GM18526 (cell line): ENCODE results near the gene IDH3A.

Experiments used
- POLR2A ChIP-seq: IDR thresholded peaks from 3 replicates; pipeline ENCODE4 v1.6.1; 2011; ENCODE audit not compliant: insufficient read length; ENCODE audit errors: extremely low read depth

IDH3A gene

DNA sequence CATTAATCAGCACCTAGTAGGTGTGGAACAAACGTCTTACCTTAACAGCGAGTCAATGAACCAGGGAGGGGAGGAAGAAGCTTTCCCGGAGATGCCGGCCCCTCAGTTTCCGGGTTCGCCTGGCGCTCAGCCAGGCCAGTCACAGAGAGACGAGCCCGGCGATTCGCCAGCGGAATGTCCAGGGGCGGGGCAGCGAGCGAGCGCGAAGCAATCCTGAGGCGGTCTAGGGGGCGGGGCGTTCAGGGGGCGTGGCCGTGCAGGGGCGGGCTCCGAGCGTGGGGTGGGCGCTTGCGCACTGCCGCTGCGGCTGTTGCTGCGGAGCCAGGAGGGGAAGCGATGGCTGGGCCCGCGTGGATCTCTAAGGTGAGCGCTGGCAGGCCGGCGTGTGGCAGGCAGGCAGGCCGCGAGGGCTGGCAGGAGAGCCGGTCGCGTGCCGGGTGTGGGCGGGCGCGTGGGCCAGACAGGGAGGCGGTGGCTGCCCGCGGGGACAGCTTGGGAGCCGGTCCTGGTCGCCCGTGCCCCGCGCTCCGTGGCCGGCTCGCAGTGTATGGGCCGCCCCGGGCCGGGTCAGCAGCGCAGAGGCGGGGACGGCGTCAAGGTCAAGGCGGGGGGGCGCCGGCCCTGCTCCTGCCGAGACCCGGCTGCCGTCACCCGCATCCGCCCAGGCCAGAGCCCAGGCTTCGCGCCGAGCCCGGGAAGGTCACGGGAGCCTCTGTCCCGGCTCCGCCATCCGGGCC is at the start of gene IDH3A:
Gene IDH3A (plus strand): TSS at position 295 of the 737 bp plus-strand sequence. CDS start 42 bp downstream, at position 337.
- TF ChIP-seq POLR2A: peak; percentile 74

DNA sequence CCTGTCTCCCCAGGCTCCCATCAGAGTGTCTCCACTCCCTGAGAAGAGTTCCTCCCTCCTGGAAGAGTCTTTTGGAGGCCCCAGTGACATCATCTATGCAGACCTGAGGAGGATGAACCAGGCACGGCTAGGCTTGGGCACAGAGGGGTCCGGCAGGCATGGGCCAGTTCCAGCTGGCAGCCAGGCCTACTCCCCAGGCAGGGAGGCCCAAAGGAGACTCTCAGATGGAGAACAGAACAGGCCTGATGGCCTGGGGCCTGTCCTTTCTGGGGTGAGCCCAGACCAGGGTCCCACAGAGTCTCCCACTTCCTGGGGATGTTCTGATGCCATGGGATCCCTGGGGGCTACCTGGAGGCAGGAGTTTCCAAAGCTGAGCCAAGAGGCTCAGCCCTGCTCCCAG is 48.3 kb upstream of the IDH3A start:
- no peak for TF ChIP-seq POLR2A

DNA sequence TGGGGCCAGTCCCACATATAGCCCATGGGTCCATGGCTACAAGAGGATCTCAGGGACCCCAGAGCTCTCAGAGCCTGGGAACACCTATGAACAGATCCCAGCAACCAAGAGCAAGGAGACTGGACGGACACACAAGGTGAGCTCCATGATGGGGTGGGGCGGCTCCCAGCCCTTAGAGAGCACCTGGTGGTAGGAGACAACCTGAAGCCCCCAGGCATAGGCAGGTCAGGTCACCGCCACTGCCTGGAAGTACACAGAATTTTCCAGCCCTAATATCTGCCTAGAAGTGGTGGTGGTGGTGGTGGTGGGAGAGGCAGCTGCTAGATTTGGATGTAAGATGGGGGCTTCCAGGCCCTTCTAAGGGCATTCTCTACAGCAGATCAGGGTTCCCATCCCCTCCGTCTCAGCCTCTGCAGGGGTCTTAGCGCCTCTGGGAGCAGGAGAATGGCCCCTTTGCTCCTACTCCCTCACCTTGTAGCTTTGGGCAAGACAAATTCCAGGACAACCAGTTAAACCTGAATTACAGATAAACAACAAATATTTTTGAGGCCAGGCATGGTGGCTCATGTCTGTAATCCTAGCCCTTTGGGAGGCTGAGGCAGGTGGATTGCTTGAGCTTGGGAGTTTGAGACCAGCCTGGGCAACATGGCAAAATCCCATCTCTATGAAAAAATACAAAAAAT is 47.6 kb upstream of the IDH3A start:
- TF ChIP-seq POLR2A: no peak

DNA sequence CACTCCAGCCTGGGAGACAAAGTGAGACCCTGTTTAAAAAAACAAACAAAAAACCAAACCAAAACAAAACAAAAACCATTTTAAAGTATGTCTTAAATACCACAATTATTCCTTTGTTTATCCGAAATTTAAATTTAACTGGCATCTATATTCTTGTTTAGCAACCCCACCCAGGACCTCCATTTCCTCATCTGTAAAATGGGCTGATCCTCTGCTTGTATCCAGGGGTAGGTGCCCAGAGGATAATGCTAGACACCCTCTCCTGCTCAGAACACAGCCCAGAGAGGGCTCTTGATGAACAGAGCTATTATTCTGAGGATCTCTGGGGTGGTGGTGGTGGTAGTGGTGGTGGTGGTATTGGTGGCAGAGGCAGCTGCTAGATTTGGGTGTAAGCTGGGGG is 47.0 kb upstream of the IDH3A start:
- no peak for TF ChIP-seq POLR2A

DNA sequence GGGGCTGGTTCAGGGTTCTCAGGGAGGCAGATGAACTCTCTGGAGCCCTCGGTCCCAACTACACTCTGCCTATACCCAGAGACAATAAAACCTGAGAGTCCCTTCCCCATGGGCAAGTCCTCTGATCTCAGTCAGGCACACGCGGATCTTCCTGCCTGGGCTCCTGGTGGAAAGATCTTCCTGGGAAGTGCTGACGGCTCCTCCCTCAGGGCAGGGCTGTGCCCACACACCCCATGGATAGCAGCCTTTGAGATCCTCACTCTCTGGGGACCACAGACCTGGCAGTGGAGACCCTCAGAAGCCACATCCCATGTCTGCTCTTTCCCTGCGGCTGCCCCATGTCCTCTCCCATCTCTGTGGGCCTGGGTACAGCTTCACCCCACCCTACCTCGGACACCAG is 46.4 kb upstream of the IDH3A start:
- TF ChIP-seq POLR2A: no peak

DNA sequence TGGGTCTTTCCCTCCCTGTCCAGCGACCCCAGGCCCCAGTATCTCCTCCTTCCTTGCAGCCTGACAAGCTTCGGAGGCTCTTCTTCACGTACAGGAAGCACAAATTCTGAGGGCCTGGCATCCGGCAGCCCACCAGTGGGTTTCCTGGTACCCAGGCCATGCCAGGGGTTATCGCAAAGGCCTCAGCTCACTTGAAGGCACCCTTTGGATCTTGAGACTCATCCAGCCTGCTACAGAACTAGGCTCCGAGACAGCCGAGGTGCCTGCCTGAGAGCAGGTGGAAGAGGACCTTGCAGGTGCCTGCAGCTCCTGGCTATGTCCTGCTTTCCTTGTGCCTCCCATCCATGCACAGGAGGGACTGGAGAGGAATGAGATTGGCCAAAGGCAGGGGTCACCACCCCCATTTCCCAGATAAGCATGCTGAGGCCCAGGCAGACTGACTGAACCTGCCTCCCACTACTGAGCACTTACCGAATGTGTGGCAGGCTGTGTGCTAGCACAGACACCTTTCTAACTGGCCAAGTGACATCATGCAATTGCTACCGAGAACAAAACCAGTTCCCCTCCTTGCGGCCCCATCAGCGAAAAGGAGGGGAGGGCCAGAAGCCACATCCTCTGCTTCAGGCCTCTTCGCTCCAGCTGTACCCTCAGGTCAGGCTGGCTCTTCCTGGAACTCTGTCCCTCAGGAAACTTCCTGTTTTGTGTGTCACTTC is 45.6 kb upstream of the IDH3A start:
- TF ChIP-seq POLR2A: no peak

DNA sequence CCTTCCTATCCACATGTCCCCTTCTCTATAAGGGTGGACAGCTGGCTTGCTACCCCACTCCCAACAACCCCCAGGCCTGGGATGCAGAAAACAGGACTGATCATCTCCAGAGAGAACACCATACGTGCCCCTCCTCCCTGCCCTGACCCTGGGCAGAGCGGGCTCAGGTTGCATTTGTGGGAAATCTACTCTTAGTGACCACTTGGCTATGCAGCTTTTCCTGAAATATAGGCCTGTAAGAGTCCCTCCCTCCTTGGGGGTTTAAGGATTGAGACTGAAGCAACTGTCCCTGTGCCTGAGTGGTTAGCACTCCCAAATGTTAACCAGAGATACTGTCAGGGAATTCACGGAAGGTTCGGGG is 45.1 kb upstream of the IDH3A start:
- TF ChIP-seq POLR2A: no peak

DNA sequence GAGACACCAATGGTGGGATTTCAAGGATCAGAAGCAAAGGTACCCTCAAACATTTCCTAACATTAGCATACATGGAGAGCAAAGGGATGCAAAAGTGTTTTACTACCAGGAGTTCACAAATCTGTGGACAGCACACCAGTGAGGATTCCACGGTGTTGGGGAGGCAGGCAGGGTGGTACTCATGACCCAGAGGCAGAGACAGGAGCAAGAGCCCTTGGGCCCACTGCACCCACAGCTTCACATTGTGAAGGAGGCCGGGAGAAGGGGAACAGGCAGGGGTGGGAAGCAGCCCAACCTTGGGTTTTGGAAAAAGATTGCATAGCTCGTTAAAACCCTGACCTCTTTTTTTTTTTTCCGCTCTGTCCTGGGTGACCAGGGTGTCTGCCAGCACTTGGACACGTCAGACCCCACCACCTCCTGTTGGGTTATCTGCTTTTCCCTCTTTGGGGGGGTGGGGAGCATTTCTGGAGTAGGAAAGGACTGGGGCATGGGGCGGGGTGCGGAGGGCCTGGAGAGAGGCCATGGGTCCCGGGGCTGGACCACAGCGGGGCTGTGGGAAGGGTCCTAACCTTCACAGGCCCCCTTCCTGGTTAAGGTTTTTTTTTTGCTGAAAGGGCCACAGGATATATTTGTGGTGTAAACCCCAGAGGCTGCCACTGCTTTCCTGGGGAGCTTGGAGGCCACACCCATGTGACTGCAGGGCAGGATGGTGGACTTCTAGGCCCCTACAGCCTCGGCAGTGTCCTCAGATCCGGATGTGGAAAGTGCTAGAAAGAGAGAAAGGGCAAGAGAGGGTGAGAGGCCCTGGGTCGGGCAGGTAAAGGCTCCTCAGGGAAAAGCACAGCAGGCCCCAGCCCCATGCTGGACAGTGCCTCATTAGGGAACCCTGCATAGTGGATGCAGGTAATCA is 44.3 kb upstream of the IDH3A start:
- TF ChIP-seq POLR2A: no peak

DNA sequence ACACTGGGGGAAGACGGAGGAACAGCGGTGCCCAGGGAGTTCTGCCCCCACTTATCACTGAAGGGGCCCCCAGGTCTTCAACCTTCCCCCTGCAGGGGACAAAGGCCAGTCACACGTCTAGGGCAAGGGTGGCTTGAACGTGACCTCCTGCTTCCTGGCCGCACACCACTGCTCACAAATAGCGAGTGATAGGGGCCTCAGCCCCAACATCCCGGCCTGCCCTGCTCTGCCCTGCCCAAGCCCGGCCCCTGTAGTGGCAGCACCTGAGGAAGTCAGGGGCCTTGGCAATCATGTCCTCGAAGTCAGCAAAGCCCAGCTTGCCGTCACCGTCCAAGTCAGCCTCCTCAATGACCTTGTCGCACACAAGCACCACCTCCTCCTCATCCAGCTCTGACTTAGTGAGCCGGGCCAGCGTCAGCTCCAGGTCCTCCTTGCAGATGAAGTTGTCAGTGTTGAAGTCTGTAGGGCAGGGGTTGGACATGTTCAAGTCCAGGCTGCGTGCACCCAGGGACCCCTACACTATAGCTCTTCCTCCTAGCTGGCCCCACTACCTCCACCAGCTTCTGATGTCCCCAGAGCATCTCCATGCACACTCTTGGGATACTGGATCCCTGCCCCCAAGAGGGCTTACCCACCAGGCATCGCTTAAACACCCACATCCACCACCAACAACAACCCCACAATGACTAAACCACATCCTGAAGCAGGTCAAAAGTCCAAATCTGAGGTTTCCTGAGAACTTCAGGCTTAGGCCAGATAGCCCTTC is 43.5 kb upstream of the IDH3A start:
- TF ChIP-seq POLR2A: no peak

DNA sequence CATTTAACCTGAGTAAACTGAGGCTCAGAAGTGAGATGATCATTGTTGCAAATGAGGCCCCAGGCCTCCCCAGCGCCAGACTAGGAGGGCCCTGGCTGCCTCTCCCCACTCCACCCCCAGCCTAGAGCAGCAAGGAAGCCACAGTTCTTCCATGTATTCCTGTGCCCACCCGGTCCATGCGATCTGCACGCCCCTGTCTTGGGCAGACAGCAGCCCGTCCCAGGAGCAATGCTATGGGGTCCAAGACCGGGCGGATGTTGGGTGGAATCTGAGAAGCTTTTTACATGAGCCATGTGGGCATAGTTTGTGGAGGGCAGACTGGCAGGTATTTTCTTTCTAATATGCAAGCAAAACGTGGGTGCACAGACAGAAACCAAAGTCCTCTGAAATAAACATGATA is 41.7 kb upstream of the IDH3A start:
- no peak for TF ChIP-seq POLR2A

DNA sequence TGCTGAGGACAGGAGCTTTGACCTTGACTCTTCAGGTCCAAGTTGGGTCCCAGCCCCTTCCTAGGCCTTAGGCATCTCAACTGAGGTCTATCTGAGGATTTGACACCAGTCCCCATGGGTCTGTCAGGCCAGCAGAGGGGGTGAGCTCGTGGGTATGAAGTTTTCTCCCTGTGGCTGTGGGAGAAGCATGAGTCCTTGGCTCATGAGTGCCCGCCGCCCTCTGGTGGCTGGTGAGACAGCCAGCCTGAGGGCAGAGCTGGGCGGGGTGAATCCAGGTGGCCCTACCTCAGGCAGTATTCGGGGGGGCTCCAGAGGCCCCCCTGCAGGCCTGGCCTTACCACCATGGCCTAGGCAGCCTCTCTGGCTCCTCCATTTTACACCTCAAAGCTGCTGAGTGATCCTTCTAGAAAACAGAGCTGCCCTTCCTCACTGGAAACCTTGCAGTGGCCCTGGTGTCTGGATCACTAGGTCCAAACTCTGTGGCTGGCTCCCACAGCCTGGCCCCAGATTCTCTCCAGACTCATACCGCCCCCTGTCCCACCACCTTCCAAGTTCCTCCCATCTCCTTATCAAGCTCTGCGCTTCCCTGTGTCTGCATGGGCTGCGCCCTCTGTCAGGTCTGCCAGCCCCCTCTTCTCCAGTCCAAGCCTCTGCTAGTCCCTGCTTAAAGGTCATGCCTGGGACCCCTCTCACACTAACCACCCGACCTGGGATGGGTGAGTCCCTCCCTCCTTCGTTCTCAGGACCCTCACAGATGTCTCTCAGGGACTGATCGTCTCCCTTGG is 40.7 kb upstream of the IDH3A start:
- TF ChIP-seq POLR2A: no peak

DNA sequence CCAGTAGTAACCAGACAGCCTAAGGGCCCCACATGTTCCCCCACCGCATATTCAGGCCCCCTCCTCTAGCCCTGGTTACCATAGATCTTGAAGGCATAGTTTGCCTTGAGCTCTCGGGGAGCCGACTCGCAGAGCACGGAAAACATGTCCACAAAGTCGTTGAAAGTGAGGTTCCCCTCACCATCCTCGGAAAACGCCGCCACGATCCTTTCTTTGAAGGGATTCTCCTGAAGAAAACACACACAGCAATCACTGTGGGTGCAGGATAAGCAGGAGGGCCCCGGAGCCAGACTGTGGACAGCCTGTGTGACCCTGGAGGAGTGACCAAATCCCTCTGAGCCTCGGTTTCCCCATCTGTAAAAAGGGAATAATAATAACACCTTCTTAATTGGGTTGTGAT is 40.0 kb upstream of the IDH3A start:
- TF ChIP-seq POLR2A: no peak

DNA sequence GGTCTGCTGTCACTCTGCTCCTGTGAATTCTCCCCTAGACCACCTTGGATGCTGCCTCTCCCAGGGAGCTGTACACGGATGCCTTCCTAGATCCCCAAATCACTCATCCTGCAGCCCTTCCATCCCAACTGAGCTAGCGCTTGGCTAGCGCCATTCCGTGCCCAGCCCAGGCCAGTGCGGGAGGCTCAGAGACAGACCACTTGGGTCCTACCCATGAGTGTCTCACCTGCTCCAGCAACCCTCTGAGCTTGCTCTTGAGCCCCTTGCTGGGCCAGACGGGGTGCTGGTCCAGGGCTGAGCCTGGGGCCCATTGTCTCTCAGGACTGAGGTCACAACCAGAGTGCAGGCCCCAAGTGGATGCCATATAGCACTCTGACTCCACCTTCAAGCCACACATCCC is 39.1 kb upstream of the IDH3A start:
- no peak for TF ChIP-seq POLR2A
